IMR-90 (cell line): Measurements from ENCODE around the gene DEFB112. TPM values are rescaled to one million over a fixed set of nuclear protein-coding genes. Genes with fewer than 3 reads are reported as not detected.

Source experiments
- ATAC-seq: fragments of 200-7000 bp; cut with Tn5 transposase; 2 replicates; pipeline ENCODE4 v1.9.1; 2020; ENCODE audit warnings: low read depth, mild to moderate bottlenecking, moderate library complexity
- BruUV-seq: library from RNA; stranded (reverse); fragments of 400-500 nt; replicated peaks from 2 replicates; lab custom pipeline; 2021; lab: Mats Ljungman, UMichigan
- CTCF ChIA-PET: fragments of 300-600 bp; formaldehyde crosslinking; extraction: SDS; loops from one replicate; lab custom pipeline; 2021; ENCODE audit warnings: antibody characterized with exemption; lab: Yijun Ruan, JAX
- POLR2A ChIA-PET: fragments of 300-600 bp; sonication (Branson Sonifier 250); formaldehyde crosslinking; loops from one replicate; lab custom pipeline; 2022; ENCODE audit warnings: antibody characterized with exemption; ENCODE audit not compliant: unreplicated experiment; lab: Charles Lee
- DNase-seq: peaks from one replicate; pipeline ENCODE4 v3.0.0; 2013
- H2AFZ ChIP-seq: replicated peaks from 2 replicates; pipeline ENCODE3; 2013; ENCODE audit warnings: low read length, mild to moderate bottlenecking; ENCODE audit not compliant: poor library complexity
- H2AK5ac ChIP-seq: 2 replicates; pipeline ENCODE4 v1.6.1; 2013; ENCODE audit warnings: low read depth, low read length, inconsistent platforms
- H2AK9ac ChIP-seq: replicated peaks from 2 replicates; pipeline ENCODE3; 2013; ENCODE audit warnings: mild to moderate bottlenecking, low read depth, low read length, moderate library complexity; ENCODE audit not compliant: poor library complexity
- H2BK120ac ChIP-seq: 2 replicates; pipeline ENCODE4 v1.6.1; 2013; ENCODE audit warnings: low read depth, low read length, inconsistent platforms
- H2BK15ac ChIP-seq: 3 replicates; pipeline ENCODE4 v1.6.1; 2013; ENCODE audit warnings: low read depth, low read length, inconsistent platforms
- H2BK20ac ChIP-seq: 2 replicates; pipeline ENCODE4 v1.6.1; 2013; ENCODE audit warnings: low read depth, mild to moderate bottlenecking, inconsistent platforms, low read length, moderate library complexity
- H2BK5ac ChIP-seq: 2 replicates; pipeline ENCODE4 v1.6.1; 2013; ENCODE audit warnings: mild to moderate bottlenecking, low read depth, low read length, inconsistent platforms; ENCODE audit not compliant: poor library complexity, severe bottlenecking
- H3K14ac ChIP-seq: replicated peaks from 2 replicates; pipeline ENCODE4 v1.6.1; 2013; ENCODE audit warnings: low read depth, low read length, inconsistent platforms
- H3K18ac ChIP-seq: 2 replicates; pipeline ENCODE4 v1.6.1; 2013; ENCODE audit warnings: low read depth, low read length, control low read depth
- H3K23ac ChIP-seq: 2 replicates; pipeline ENCODE4 v1.6.1; 2013; ENCODE audit warnings: low read depth, low read length, inconsistent platforms
- H3K27ac ChIP-seq: 2 replicates; pipeline ENCODE4 v1.5.1; 2013; ENCODE audit warnings: mild to moderate bottlenecking, control low read depth, low read length; ENCODE audit not compliant: insufficient read depth
- H3K27me3 ChIP-seq: 2 replicates; pipeline ENCODE4 v1.6.1; 2013; ENCODE audit warnings: low read length; ENCODE audit not compliant: control insufficient read depth, insufficient read depth
- H3K36me3 ChIP-seq: 2 replicates; pipeline ENCODE4 v1.6.1; 2013; ENCODE audit warnings: low read length, mixed read lengths; ENCODE audit not compliant: control insufficient read depth, insufficient read depth
- H3K4ac ChIP-seq: 2 replicates; pipeline ENCODE4 v1.6.1; 2013; ENCODE audit warnings: low read depth, low read length, inconsistent platforms
- H3K4me1 ChIP-seq: 2 replicates; pipeline ENCODE4 v1.6.1; 2013; ENCODE audit warnings: low read length, mixed read lengths; ENCODE audit not compliant: control insufficient read depth, insufficient read depth
- H3K4me2 ChIP-seq: 2 replicates; pipeline ENCODE4 v1.6.1; 2013; ENCODE audit warnings: low read depth, mild to moderate bottlenecking, control low read depth, low read length, moderate library complexity
- H3K4me3 ChIP-seq: 2 replicates; pipeline ENCODE4 v1.5.1; 2013; ENCODE audit warnings: low read depth, mild to moderate bottlenecking, control low read depth, low read length, moderate library complexity; ENCODE audit not compliant: insufficient read depth
- H3K56ac ChIP-seq: 2 replicates; pipeline ENCODE4 v1.6.1; 2013; ENCODE audit warnings: low read length, inconsistent platforms; ENCODE audit not compliant: insufficient read depth; ENCODE audit errors: extremely low read depth
- H3K79me1 ChIP-seq, 2 experiments: 2 replicates each; pipeline ENCODE4 v1.6.1; 2013; ENCODE audit warnings: low read length in 2 of 2, inconsistent platforms in 1 of 2, low read depth in 1 of 2
- H3K9ac ChIP-seq: 2 replicates; pipeline ENCODE4 v1.6.1; 2013; ENCODE audit warnings: low read depth, low read length, control low read depth
- H3K9me1 ChIP-seq: 2 replicates; pipeline ENCODE4 v1.6.1; 2013; ENCODE audit warnings: low read length, inconsistent platforms; ENCODE audit not compliant: insufficient read depth
- H3K9me3 ChIP-seq: 2 replicates; pipeline ENCODE4 v1.6.1; 2013; ENCODE audit warnings: low read length; ENCODE audit not compliant: control insufficient read depth, insufficient read depth
- H4K20me1 ChIP-seq: 2 replicates; pipeline ENCODE4 v1.6.1; 2013; ENCODE audit warnings: low read length, inconsistent platforms; ENCODE audit not compliant: insufficient read depth
- H4K5ac ChIP-seq: 2 replicates; pipeline ENCODE4 v1.6.1; 2013; ENCODE audit warnings: mild to moderate bottlenecking, low read depth, low read length, control low read depth
- H4K8ac ChIP-seq, 2 experiments: 2 replicates each; pipeline ENCODE4 v1.6.1; 2013; ENCODE audit warnings: low read depth in 2 of 2, low read length in 2 of 2, control low read depth in 1 of 2, inconsistent platforms in 1 of 2
- H4K91ac ChIP-seq: 2 replicates; pipeline ENCODE4 v1.6.1; 2013; ENCODE audit warnings: low read depth, low read length, inconsistent platforms; ENCODE audit not compliant: insufficient read depth
- CHD1 ChIP-seq: IDR thresholded peaks from 2 replicates; pipeline ENCODE4 v1.6.1; 2012; ENCODE audit warnings: low read depth, low read length, improper control_type of control experiment
- FOS ChIP-seq: fragments of 150-350 bp; IDR thresholded peaks from 2 replicates; pipeline ENCODE4 v1.6.1; 2016; ENCODE audit warnings: low read depth, low read length
- MAFK ChIP-seq: IDR thresholded peaks from 2 replicates; pipeline ENCODE4 v1.6.1; 2012; ENCODE audit warnings: low read depth, low read length, improper control_type of control experiment
- MAZ ChIP-seq: IDR thresholded peaks from 2 replicates; pipeline ENCODE4 v1.6.1; 2012; ENCODE audit warnings: low read depth, mild to moderate bottlenecking, low read length, improper control_type of control experiment, moderate library complexity, borderline replicate concordance
- MXI1 ChIP-seq: IDR thresholded peaks from 2 replicates; pipeline ENCODE4 v1.6.1; 2012; ENCODE audit warnings: low read depth, mild to moderate bottlenecking, low read length, moderate library complexity, borderline replicate concordance
- SMC3 ChIP-seq: fragments of 150-350 bp; IDR thresholded peaks from 2 replicates; pipeline ENCODE4 v1.6.1; 2016; ENCODE audit warnings: low read depth, mild to moderate bottlenecking, antibody characterized with exemption, low read length, moderate library complexity
- WGBS, 2 experiments: methylation state at CpG; one replicate each; pipeline versions ENCODE4 v1.1.5 to v1.1.7; 2013; ENCODE audit warnings: missing lambda C conversion rate in 2 of 2; ENCODE audit not compliant: insufficient read length in 1 of 2; ENCODE audit errors: extremely low coverage in 2 of 2; 5-methylcytosine and 5-hydroxymethylcytosine counted together
- dilution Hi-C: fragments of 300-500 bp; cut with HindIII; formaldehyde crosslinking; loops from one replicate; pipeline ENCODE4 v1.14.3; 2018; ENCODE audit warnings: low sequenced_read_pairs; ENCODE audit not compliant: unreplicated experiment
- in situ Hi-C: fragments of 300-500 bp; cut with MboI; formaldehyde crosslinking; loops from 3 replicates; pipeline ENCODE4 v1.14.3; 2019; ENCODE audit warnings: low sequenced_read_pairs, inconsistent platforms, mixed read lengths
- intact Hi-C: fragments of 100-400 bp; cut with micrococcal nuclease; formaldehyde crosslinking; loops from 2 replicates; pipeline ENCODE4 v1.10.0; 2022
- polyA plus RNA-seq, 3 experiments: library from polyadenylated mRNA; depleted of rRNA; stranded (reverse); fragments of >200 nt; gene quantifications; 2 replicates each; pipeline ENCODE4 v1.2.3, GENCODE V29; 2012; ENCODE audit warnings: low replicate concordance in 1 of 3
- total RNA-seq: library from RNA; depleted of rRNA; stranded (reverse); fragments of >200 nt; gene quantifications from 2 replicates; pipeline ENCODE4 v1.2.3, GENCODE V29; 2012
- TF ChIP-seq, protein P1 (sequence below): fragments of 150-350 bp; IDR thresholded peaks from 2 replicates; pipeline ENCODE4 v1.6.1; 2016; ENCODE audit warnings: low read depth, mild to moderate bottlenecking, low read length, moderate library complexity, borderline replicate concordance

Gene DEFB112
- total and polyA plus RNA-seq, 2 of the 4 experiments (the other 2 are of a cell fraction), result not detected

DNA sequence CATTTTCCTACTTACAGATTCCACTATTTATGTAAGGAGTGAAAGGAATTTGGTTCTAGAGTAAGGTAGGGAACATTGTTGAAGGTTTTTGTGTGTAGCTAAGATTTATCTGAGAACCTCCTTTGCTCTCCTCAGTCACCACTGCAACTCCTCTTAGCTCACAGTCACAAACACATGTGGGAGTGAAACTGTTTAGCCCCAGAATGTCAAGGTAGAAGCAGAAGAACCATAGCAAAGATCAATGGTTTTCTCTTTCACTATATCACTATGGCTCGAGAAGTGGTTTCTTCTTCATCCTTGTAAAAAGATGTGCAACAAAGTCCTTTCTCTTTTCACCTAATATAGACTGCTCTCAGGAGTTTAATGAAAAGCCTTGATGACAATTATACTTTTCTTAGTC is 6.5 kb upstream of the DEFB112 start:
- Histone ChIP-seq H3K14ac (no peak overlapping the region), H4K20me1 (no peaks in the 10 kb centered on the region), H2AK5ac (no peak overlapping the region), H2AK9ac (no peak overlapping the region), H4K5ac (no peak overlapping the region), H3K27ac (no peak overlapping the region), H3K4ac (no peak overlapping the region), H3K23ac (no peak overlapping the region), H3K9me3 (no peaks in the 10 kb centered on the region), H2BK15ac (no peak overlapping the region), H3K18ac (no peak overlapping the region), H3K9ac (no peak overlapping the region), H3K4me2 (no peak overlapping the region), H2BK20ac (no peak overlapping the region), H3K4me1 (no peaks in the 10 kb centered on the region), H3K79me1 (no peaks in the 10 kb centered on the region), H2AFZ (no peak overlapping the region), H2BK120ac (no peak overlapping the region), H3K4me3 (no peak overlapping the region), H3K36me3 (no peaks in the 10 kb centered on the region), H2BK5ac (no peak overlapping the region), H4K91ac (no peak overlapping the region), H4K8ac (no peak overlapping the region), H3K9me1 (no peaks in the 10 kb centered on the region), H3K27me3 (no peaks in the 10 kb centered on the region), H3K56ac (no peak overlapping the region)
- in situ Hi-C loops (no loop called here), dilution Hi-C loops (no loop called here), intact Hi-C loops (no loop called here)
- no peak for DNase-seq
- no TSS peak for BruUV-seq
- TF ChIP-seq, protein P1, sequence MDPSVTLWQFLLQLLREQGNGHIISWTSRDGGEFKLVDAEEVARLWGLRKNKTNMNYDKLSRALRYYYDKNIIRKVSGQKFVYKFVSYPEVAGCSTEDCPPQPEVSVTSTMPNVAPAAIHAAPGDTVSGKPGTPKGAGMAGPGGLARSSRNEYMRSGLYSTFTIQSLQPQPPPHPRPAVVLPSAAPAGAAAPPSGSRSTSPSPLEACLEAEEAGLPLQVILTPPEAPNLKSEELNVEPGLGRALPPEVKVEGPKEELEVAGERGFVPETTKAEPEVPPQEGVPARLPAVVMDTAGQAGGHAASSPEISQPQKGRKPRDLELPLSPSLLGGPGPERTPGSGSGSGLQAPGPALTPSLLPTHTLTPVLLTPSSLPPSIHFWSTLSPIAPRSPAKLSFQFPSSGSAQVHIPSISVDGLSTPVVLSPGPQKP, result no peak
- no peak for TF ChIP-seq SMC3
- TF ChIP-seq MAZ, result no peak
- TF ChIP-seq MXI1, result no peak
- no peak for TF ChIP-seq CHD1
- no peak for TF ChIP-seq FOS
- TF ChIP-seq MAFK, result no peak
- ChIA-PET POLR2A (no interaction called here), CTCF (no interaction called here)
- no peak for ATAC-seq
- WGBS, 2 experiments, result no CpG with 5 or more reads among the region's 1 CpG
